Activated CD4-positive, CD25-positive, alpha-beta regulatory T cell treated with anti-CD3 and anti-CD28 coated beads, Interleukin-2, amount 50 U/mL, for 16 hours (primary cell): Measurements from ENCODE around the gene SORCS2.

ENCODE experiments used
- DNase-seq: peaks from one replicate; pipeline ENCODE4 v3.0.0-alpha.2; 2020; ENCODE audit warnings: low read depth, low spot score

The SORCS2 gene

GRCh38 chr4:7371210-7371941 lies 179.0 kb downstream of the SORCS2 start:
- no peak for DNase-seq

- DNase-seq: no peak
Measured at GRCh38 chr4:7372673-7373072, 180.3 kb downstream of the SORCS2 start.

GRCh38 chr4:7374571-7374970 lies 182.2 kb downstream of the SORCS2 start:
- DNase-seq: no peak

GRCh38 chr4:7375427-7375826 lies 183.1 kb downstream of the SORCS2 start:
- no peak for DNase-seq

GRCh38 chr4:7377223-7377865 lies 185.0 kb downstream of the SORCS2 start:
- no peak for DNase-seq

- DNase-seq: no peak
Measured at GRCh38 chr4:7379186-7379585, 186.8 kb downstream of the SORCS2 start.

GRCh38 chr4:7379719-7380118 lies 187.4 kb downstream of the SORCS2 start:
- DNase-seq: no peak

- DNase-seq: no peak
Measured at GRCh38 chr4:7381221-7381889, 189.0 kb downstream of the SORCS2 start.

GRCh38 chr4:7381890-7382633 lies 189.7 kb downstream of the SORCS2 start:
- DNase-seq: no peak

GRCh38 chr4:7382634-7383014 lies 190.3 kb downstream of the SORCS2 start:
- no peak for DNase-seq

- DNase-seq: no peak
Measured at GRCh38 chr4:7383266-7383665, 190.9 kb downstream of the SORCS2 start.

GRCh38 chr4:7384003-7384928 lies 191.9 kb downstream of the SORCS2 start:
- DNase-seq: no peak

- DNase-seq: no peak
Measured at GRCh38 chr4:7384929-7385890, 192.9 kb downstream of the SORCS2 start.

GRCh38 chr4:7387925-7388324 lies 195.6 kb downstream of the SORCS2 start:
- no peak for DNase-seq

GRCh38 chr4:7388627-7389026 lies 196.3 kb downstream of the SORCS2 start:
- DNase-seq: no peak

GRCh38 chr4:7389101-7389701 lies 196.9 kb downstream of the SORCS2 start:
- no peak for DNase-seq

GRCh38 chr4:7389719-7390118 lies 197.4 kb downstream of the SORCS2 start:
- no peak for DNase-seq

GRCh38 chr4:7390336-7390735 lies 198.0 kb downstream of the SORCS2 start:
- DNase-seq: no peak

GRCh38 chr4:7390906-7391636 lies 198.7 kb downstream of the SORCS2 start:
- DNase-seq: no peak
